Neural cell (in vitro differentiated cells): ENCODE results near the gene SSC5D. TPM values are rescaled to one million over a fixed set of nuclear protein-coding genes. Genes with fewer than 3 reads are reported as not detected.

Source experiments
- H2AFZ ChIP-seq: fragments of 200-600, 300-800 bp; sonication (generic), shearing (Covaris generic); 2 replicates; pipeline ENCODE4 v1.6.0; 2014; ENCODE audit warnings: low read depth, mild to moderate bottlenecking, antibody characterized with exemption, low read length, moderate library complexity
- H3F3A ChIP-seq: fragments of 200-600 bp; shearing (Covaris generic); 2 replicates; pipeline ENCODE4 v1.6.1; 2016; ENCODE audit warnings: mild to moderate bottlenecking, moderate library complexity, mixed read lengths, antibody characterized with exemption, low read length; ENCODE audit not compliant: insufficient read depth, poor library complexity, severe bottlenecking
- H3K27ac ChIP-seq: fragments of 200-600, 300-800 bp; sonication (generic), shearing (Covaris generic); 2 replicates; pipeline ENCODE4 v1.5.1; 2014; ENCODE audit warnings: mild to moderate bottlenecking, low read length, moderate library complexity
- H3K27me3 ChIP-seq: fragments of 300-800, 200-600 bp; sonication (generic), shearing (Covaris generic); 2 replicates; pipeline ENCODE4 v1.6.0; 2014; ENCODE audit warnings: mild to moderate bottlenecking, low read depth, low read length, moderate library complexity; ENCODE audit not compliant: insufficient read depth
- H3K36me3 ChIP-seq: fragments of 300-800, 200-600 bp; sonication (generic), shearing (Covaris generic); 2 replicates; pipeline ENCODE4 v1.5.1; 2014; ENCODE audit warnings: mild to moderate bottlenecking, antibody characterized with exemption, low read length, moderate library complexity; ENCODE audit not compliant: insufficient read depth
- H3K4me2 ChIP-seq: fragments of 300-800, 200-600 bp; sonication (generic), shearing (Covaris generic); 2 replicates; pipeline ENCODE4 v1.6.0; 2014; ENCODE audit warnings: mild to moderate bottlenecking, low read length
- H3K4me3 ChIP-seq: fragments of 300-800, 200-600 bp; sonication (generic), shearing (Covaris generic); 2 replicates; pipeline ENCODE4 v1.5.1; 2014; ENCODE audit warnings: mild to moderate bottlenecking, low read length, moderate library complexity
- H3K79me2 ChIP-seq: fragments of 200-600 bp; shearing (Covaris generic); replicated peaks from 2 replicates; pipeline ENCODE4 v1.6.0; 2014; ENCODE audit warnings: mild to moderate bottlenecking, low read length, moderate library complexity; ENCODE audit not compliant: insufficient read depth
- H3K9ac ChIP-seq: fragments of 300-800, 200-600 bp; sonication (generic), shearing (Covaris generic); 2 replicates; pipeline ENCODE4 v1.6.1; 2016; ENCODE audit warnings: mild to moderate bottlenecking, low read length, mixed read lengths
- H3K9me2 ChIP-seq: fragments of 200-600 bp; shearing (Covaris generic); 2 replicates; pipeline ENCODE4 v1.6.1; 2016; ENCODE audit warnings: mild to moderate bottlenecking, low read length, mixed read lengths; ENCODE audit not compliant: insufficient read depth
- H3K9me3 ChIP-seq: fragments of 200-600, 300-800 bp; sonication (generic), shearing (Covaris generic); 2 replicates; pipeline ENCODE4 v1.6.1; 2016; ENCODE audit warnings: mild to moderate bottlenecking, mixed run types, low read length, moderate library complexity, mixed read lengths
- H4K20me1 ChIP-seq: fragments of 200-600 bp; shearing (Covaris generic); 2 replicates; pipeline ENCODE4 v1.6.1; 2016; ENCODE audit warnings: mild to moderate bottlenecking, mixed run types; ENCODE audit not compliant: insufficient read depth
- EP300 ChIP-seq: fragments of 450-650 bp; conservative IDR thresholded peaks from 2 replicates; pipeline ENCODE4 v1.6.1; 2014; ENCODE audit warnings: antibody characterized with exemption, mild to moderate bottlenecking, moderate library complexity; ENCODE audit not compliant: poor library complexity, severe bottlenecking
- EZH2 ChIP-seq: fragments of 200-600, 300-800 bp; shearing (Covaris generic), sonication (generic); IDR thresholded peaks from 2 replicates; pipeline ENCODE4 v1.6.1; 2014; ENCODE audit warnings: antibody characterized with exemption, low read length, borderline replicate concordance, mild to moderate bottlenecking; ENCODE audit not compliant: insufficient read depth, poor library complexity, severe bottlenecking
- MXI1 ChIP-seq: fragments of 450-650 bp; conservative IDR thresholded peaks from 2 replicates; pipeline ENCODE4 v1.6.1; 2014; ENCODE audit warnings: antibody characterized with exemption, mild to moderate bottlenecking; ENCODE audit not compliant: poor library complexity, severe bottlenecking
- POLR2AphosphoS5 ChIP-seq: IDR thresholded peaks from 2 replicates; pipeline ENCODE4 v1.6.1; 2012
- RAD21 ChIP-seq: fragments of 450-650 bp; conservative IDR thresholded peaks from 2 replicates; pipeline ENCODE4 v1.6.1; 2014; ENCODE audit warnings: antibody characterized with exemption, mild to moderate bottlenecking, moderate library complexity
- SMC3 ChIP-seq: fragments of 450-650 bp; conservative IDR thresholded peaks from 2 replicates; pipeline ENCODE4 v1.6.1; 2014; ENCODE audit warnings: antibody characterized with exemption, mild to moderate bottlenecking, moderate library complexity; ENCODE audit not compliant: poor library complexity
- TAF1 ChIP-seq: IDR thresholded peaks from 2 replicates; pipeline ENCODE4 v1.6.1; 2012; ENCODE audit warnings: low read depth
- polyA plus RNA-seq: library from polyadenylated mRNA; depleted of rRNA; stranded (reverse); fragments of >200 nt; gene quantifications from 2 replicates; pipeline ENCODE4 v1.2.3, GENCODE V29; 2014
- TF ChIP-seq, protein P1 (sequence below): IDR thresholded peaks from 2 replicates; pipeline ENCODE4 v1.6.1; 2012; ENCODE audit warnings: borderline replicate concordance
- TF ChIP-seq, protein P2 (sequence below): fragments of 450-650 bp; IDR thresholded peaks from 2 replicates; pipeline ENCODE4 v1.5.1; 2014; ENCODE audit warnings: antibody characterized with exemption, mild to moderate bottlenecking, moderate library complexity; ENCODE audit not compliant: poor library complexity, severe bottlenecking

Gene SSC5D
- polyA plus RNA-seq, 1 donor from 2014 or later: 0.45 TPM

DNA sequence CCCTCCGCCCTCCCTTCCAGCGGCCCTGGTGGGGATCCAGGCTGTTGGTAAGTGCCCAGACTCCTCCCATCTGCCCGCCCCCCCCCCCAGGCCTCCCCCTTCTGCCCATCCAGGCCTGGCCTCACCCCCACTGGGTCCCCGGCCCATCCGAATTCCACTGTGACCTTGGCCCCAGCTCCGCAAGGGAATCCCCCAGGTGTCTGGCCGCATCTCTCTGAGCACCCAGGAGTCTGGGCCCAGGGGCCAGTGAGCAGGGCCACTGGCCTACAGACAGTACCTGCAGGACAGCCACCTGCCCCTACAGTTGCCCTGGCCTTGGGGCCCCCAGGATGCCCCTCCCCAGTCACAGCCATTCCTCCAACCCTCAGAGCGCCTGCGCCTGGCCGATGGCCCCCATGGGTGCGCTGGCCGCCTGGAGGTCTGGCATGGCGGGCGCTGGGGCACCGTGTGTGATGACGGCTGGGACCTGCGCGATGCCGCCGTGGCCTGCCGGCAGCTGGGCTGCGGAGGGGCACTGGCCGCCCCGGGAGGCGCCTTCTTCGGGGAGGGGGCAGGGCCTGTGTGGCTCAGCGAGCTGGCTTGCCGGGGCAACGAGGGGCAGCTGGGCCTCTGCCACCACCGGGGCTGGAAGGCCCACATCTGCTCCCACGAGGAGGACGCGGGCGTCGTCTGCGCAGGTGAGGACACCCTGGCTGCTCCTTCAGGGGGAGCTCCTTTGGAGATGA is 912 bp downstream of the SSC5D start:
- TF ChIP-seq TAF1 (no peak), MXI1 (no peak), EZH2 (no peak), POLR2AphosphoS5 (no peak), EP300 (no peak), SMC3 (no peak), RAD21 (no peak)
- TF ChIP-seq, protein P1, sequence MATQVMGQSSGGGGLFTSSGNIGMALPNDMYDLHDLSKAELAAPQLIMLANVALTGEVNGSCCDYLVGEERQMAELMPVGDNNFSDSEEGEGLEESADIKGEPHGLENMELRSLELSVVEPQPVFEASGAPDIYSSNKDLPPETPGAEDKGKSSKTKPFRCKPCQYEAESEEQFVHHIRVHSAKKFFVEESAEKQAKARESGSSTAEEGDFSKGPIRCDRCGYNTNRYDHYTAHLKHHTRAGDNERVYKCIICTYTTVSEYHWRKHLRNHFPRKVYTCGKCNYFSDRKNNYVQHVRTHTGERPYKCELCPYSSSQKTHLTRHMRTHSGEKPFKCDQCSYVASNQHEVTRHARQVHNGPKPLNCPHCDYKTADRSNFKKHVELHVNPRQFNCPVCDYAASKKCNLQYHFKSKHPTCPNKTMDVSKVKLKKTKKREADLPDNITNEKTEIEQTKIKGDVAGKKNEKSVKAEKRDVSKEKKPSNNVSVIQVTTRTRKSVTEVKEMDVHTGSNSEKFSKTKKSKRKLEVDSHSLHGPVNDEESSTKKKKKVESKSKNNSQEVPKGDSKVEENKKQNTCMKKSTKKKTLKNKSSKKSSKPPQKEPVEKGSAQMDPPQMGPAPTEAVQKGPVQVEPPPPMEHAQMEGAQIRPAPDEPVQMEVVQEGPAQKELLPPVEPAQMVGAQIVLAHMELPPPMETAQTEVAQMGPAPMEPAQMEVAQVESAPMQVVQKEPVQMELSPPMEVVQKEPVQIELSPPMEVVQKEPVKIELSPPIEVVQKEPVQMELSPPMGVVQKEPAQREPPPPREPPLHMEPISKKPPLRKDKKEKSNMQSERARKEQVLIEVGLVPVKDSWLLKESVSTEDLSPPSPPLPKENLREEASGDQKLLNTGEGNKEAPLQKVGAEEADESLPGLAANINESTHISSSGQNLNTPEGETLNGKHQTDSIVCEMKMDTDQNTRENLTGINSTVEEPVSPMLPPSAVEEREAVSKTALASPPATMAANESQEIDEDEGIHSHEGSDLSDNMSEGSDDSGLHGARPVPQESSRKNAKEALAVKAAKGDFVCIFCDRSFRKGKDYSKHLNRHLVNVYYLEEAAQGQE: no peak
- TF ChIP-seq, protein P2, sequence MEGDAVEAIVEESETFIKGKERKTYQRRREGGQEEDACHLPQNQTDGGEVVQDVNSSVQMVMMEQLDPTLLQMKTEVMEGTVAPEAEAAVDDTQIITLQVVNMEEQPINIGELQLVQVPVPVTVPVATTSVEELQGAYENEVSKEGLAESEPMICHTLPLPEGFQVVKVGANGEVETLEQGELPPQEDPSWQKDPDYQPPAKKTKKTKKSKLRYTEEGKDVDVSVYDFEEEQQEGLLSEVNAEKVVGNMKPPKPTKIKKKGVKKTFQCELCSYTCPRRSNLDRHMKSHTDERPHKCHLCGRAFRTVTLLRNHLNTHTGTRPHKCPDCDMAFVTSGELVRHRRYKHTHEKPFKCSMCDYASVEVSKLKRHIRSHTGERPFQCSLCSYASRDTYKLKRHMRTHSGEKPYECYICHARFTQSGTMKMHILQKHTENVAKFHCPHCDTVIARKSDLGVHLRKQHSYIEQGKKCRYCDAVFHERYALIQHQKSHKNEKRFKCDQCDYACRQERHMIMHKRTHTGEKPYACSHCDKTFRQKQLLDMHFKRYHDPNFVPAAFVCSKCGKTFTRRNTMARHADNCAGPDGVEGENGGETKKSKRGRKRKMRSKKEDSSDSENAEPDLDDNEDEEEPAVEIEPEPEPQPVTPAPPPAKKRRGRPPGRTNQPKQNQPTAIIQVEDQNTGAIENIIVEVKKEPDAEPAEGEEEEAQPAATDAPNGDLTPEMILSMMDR: no peak
- Histone ChIP-seq H4K20me1 (no peaks in the 10 kb centered on the region), H3K27ac (no peak overlapping the region), H3F3A (no peaks in the 10 kb centered on the region), H2AFZ (no peak overlapping the region), H3K4me3 (no peak overlapping the region), H3K79me2 (peaks cover 14% of the 10 kb centered on the region), H3K36me3 (no peaks in the 10 kb centered on the region), H3K27me3 (no peaks in the 10 kb centered on the region), H3K9ac (no peak overlapping the region), H3K4me2 (no peak overlapping the region), H3K9me2 (no peaks in the 10 kb centered on the region), H3K9me3 (no peaks in the 10 kb centered on the region)

DNA sequence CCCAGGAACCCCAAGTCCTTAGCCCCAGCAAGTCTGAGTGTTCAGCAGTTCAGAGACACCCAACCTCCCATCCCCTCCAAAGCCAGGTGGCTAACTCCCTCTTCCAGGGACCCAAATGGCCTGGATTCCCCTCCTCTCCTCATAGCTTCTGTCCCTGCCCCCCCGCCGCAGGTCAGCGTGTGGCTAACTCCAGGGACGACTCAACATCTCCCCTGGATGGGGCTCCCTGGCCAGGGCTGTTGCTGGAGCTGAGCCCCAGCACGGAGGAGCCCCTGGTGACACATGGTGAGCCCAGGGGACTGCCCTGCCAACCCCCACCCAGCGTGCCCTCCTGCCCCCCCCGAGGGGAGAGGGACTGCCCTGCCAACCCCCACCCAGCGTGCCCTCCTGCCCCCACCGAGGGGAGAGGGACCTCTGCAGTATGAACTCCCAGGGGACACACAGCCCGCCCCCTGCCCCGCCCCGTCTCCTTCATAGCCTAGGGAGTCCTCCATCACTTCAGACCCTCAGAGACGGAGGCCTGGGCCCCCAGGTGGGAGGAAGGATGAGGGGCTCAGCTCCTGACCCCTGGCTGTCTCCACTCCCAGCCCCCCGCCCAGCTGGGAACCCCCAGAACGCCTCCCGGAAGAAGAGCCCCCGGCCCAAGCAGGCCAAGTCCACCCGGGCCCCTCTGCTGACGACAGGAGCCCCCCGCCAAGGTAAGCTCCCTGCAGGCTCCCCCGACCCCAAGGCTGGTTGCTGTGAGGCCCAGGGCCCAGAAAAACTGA is 1.7 kb downstream of the SSC5D start:
- Histone ChIP-seq H4K20me1 (no peaks in the 10 kb centered on the region), H3K9me3 (no peaks in the 10 kb centered on the region), H3K27me3 (no peaks in the 10 kb centered on the region), H3K4me3 (no peak overlapping the region), H2AFZ (no peak overlapping the region), H3K27ac (no peak overlapping the region), H3K4me2 (no peak overlapping the region), H3K79me2 (peaks cover 12% of the 10 kb centered on the region), H3K9me2 (no peaks in the 10 kb centered on the region), H3K9ac (no peak overlapping the region), H3F3A (no peaks in the 10 kb centered on the region), H3K36me3 (no peaks in the 10 kb centered on the region)
- no peak for TF ChIP-seq SMC3
- no peak for TF ChIP-seq RAD21
- TF ChIP-seq EP300: no peak
- TF ChIP-seq EZH2: no peak
- no peak for TF ChIP-seq TAF1
- TF ChIP-seq, protein P2: no peak
- TF ChIP-seq, protein P1: no peak
- no peak for TF ChIP-seq MXI1
- no peak for TF ChIP-seq POLR2AphosphoS5
